Measurements from ENCODE around the gene KDM4C.

Gene KDM4C

GRCh38 chr9:6811436-6811835, 53.7 kb downstream of the KDM4C start:
- DNase-seq = peak; percentile 2

- DNase-seq = no peak
These were observed 58.8 kb downstream of the KDM4C start for GRCh38 chr9:6816581-6816980.

GRCh38 chr9:6818292-6818922, 60.6 kb downstream of the KDM4C start:
- no peak for DNase-seq

- DNase-seq = no peak
These were observed 61.3 kb downstream of the KDM4C start for GRCh38 chr9:6819112-6819511.

GRCh38 chr9:6819529-6819928, 61.8 kb downstream of the KDM4C start:
- DNase-seq = no peak

- DNase-seq = no peak
These were observed 64.9 kb downstream of the KDM4C start for GRCh38 chr9:6822696-6823095.

GRCh38 chr9:6827439-6828145, 69.8 kb downstream of the KDM4C start:
- peak; percentile 45 for DNase-seq

GRCh38 chr9:6829027-6829426, 71.3 kb downstream of the KDM4C start:
- no peak for DNase-seq

GRCh38 chr9:6829536-6829935, 71.8 kb downstream of the KDM4C start:
- no peak for DNase-seq

GRCh38 chr9:6833518-6834192, 75.9 kb downstream of the KDM4C start:
- no peak for DNase-seq

GRCh38 chr9:6834306-6834705, 76.5 kb downstream of the KDM4C start:
- DNase-seq = no peak

GRCh38 chr9:6838158-6838557, 80.4 kb downstream of the KDM4C start:
- DNase-seq = no peak

GRCh38 chr9:6842584-6842947, 84.8 kb downstream of the KDM4C start:
- DNase-seq = no peak

GRCh38 chr9:6843742-6844141, 86.0 kb downstream of the KDM4C start:
- DNase-seq = no peak

GRCh38 chr9:6844267-6844666, 86.5 kb downstream of the KDM4C start:
- no peak for DNase-seq

GRCh38 chr9:6845128-6845826, 87.5 kb downstream of the KDM4C start:
- DNase-seq = no peak

- DNase-seq = no peak
These were observed 88.1 kb downstream of the KDM4C start for GRCh38 chr9:6845880-6846279.

- DNase-seq = no peak
These were observed 94.6 kb downstream of the KDM4C start for GRCh38 chr9:6852243-6852963.

- DNase-seq = no peak
These were observed 98.1 kb downstream of the KDM4C start for GRCh38 chr9:6855860-6856259.

- DNase-seq = no peak
These were observed 106.3 kb downstream of the KDM4C start for GRCh38 chr9:6864102-6864501.

GRCh38 chr9:6869081-6869948, 111.5 kb downstream of the KDM4C start:
- DNase-seq = no peak

- DNase-seq = no peak
These were observed 112.4 kb downstream of the KDM4C start for GRCh38 chr9:6870149-6870548.

Data from NCI-H1105 (cell line).